ENCODE data around the gene CPNE1. TPM values are rescaled to one million over a fixed set of nuclear protein-coding genes. Genes with fewer than 3 reads are reported as not detected.

CPNE1 gene
- total RNA-seq, 1 donor from 2014 or later = 76.3 TPM

- H3K27me3 ChIP-seq (ENCODE audit: control insufficient read depth, insufficient read depth, low read length) = no peaks in the 10 kb centered on the region
- FAIRE-seq (no peak), DNase-seq (ENCODE audit: low read depth) (no peak)
- peaks cover 8% of the 10 kb centered on the region for H3K36me3 ChIP-seq (ENCODE audit: control insufficient read depth, insufficient read depth, low read length)
- H3K4me3 ChIP-seq (ENCODE audit: low read depth, low read length) = no peak overlapping the region
- no peak for TF ChIP-seq CTCF (IDR thresholded peaks at IDR 0.05; ENCODE audit: insufficient read depth, low read length, severe bottlenecking)
These were observed 37.5 kb upstream of the CPNE1 start for GRCh38 chr20:35702051-35702823.

GRCh38 chr20:35700625-35701148 is 36.0 kb upstream of the CPNE1 start:
- Histone ChIP-seq H3K27me3 (ENCODE audit: control insufficient read depth, insufficient read depth, low read length) (no peaks in the 10 kb centered on the region), H3K4me3 (ENCODE audit: low read depth, low read length) (no peak overlapping the region), H3K36me3 (ENCODE audit: control insufficient read depth, insufficient read depth, low read length) (peaks cover 9% of the 10 kb centered on the region)
- no peak for TF ChIP-seq CTCF (IDR thresholded peaks at IDR 0.05; ENCODE audit: insufficient read depth, low read length, severe bottlenecking)
- FAIRE-seq (no peak), DNase-seq (ENCODE audit: low read depth) (peak; percentile 15)

GRCh38 chr20:35699957-35700624 is 35.4 kb upstream of the CPNE1 start:
- DNase-seq (ENCODE audit: low read depth) (no peak), FAIRE-seq (no peak)
- Histone ChIP-seq H3K4me3 (ENCODE audit: low read depth, low read length) (peak overlapping the region; percentile 97), H3K36me3 (ENCODE audit: control insufficient read depth, insufficient read depth, low read length) (peaks cover 10% of the 10 kb centered on the region), H3K27me3 (ENCODE audit: control insufficient read depth, insufficient read depth, low read length) (no peaks in the 10 kb centered on the region)
- TF ChIP-seq CTCF (IDR thresholded peaks at IDR 0.05; ENCODE audit: insufficient read depth, low read length, severe bottlenecking) = no peak

GRCh38 chr20:35699127-35699956 is 34.6 kb upstream of the CPNE1 start, which contains the start of the genes NFS1 and ROMO1:
NFS1 (minus strand) TSS chr20:35699352; CDS start chr20:35699288, 64 bp downstream.
ROMO1 (plus strand) TSS chr20:35699405; CDS start chr20:35699633, 228 bp downstream.
- DNase-seq (ENCODE audit: low read depth) (peak; percentile 59), FAIRE-seq (no peak)
- Histone ChIP-seq H3K27me3 (ENCODE audit: control insufficient read depth, insufficient read depth, low read length) (no peaks in the 10 kb centered on the region), H3K36me3 (ENCODE audit: control insufficient read depth, insufficient read depth, low read length) (peaks cover 6% of the 10 kb centered on the region), H3K4me3 (ENCODE audit: low read depth, low read length) (peak within 1 kb of the TSS; percentile 97)
- TF ChIP-seq CTCF (IDR thresholded peaks at IDR 0.05; ENCODE audit: insufficient read depth, low read length, severe bottlenecking) = peak; percentile 20

GRCh38 chr20:35698298-35699126 is 33.8 kb upstream of the CPNE1 start:
- no peak for DNase-seq (ENCODE audit: low read depth)
- Histone ChIP-seq H3K4me3 (ENCODE audit: low read depth, low read length) (peak overlapping the region; percentile 97), H3K36me3 (ENCODE audit: control insufficient read depth, insufficient read depth, low read length) (peaks cover 6% of the 10 kb centered on the region), H3K27me3 (ENCODE audit: control insufficient read depth, insufficient read depth, low read length) (no peaks in the 10 kb centered on the region)
- no peak for FAIRE-seq
- TF ChIP-seq CTCF (IDR thresholded peaks at IDR 0.05; ENCODE audit: insufficient read depth, low read length, severe bottlenecking) = no peak

Measured in bronchial epithelial cell (primary cell).